Measurements from ENCODE around the gene PTPN13.

Gene PTPN13

DNA sequence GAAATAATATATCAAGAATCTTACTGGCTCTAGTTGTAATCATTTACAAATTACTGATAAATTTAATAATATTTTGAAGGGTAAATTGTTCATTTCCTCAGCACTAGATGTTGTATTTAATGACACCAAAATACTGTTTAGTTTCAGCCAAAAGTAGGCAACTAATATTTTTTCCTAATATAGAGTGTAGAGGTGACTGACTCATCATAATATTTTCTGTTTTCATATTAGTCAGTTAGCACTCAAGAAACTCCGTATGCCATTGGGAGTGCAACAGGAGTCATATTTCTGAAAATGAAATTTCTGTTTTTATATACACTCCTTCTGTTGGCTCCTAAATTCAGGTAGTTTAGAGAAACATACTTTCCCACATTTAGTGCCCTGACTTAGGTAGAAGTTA lies 36.6 kb upstream of the PTPN13 start:
- TF ChIP-seq, protein P1, sequence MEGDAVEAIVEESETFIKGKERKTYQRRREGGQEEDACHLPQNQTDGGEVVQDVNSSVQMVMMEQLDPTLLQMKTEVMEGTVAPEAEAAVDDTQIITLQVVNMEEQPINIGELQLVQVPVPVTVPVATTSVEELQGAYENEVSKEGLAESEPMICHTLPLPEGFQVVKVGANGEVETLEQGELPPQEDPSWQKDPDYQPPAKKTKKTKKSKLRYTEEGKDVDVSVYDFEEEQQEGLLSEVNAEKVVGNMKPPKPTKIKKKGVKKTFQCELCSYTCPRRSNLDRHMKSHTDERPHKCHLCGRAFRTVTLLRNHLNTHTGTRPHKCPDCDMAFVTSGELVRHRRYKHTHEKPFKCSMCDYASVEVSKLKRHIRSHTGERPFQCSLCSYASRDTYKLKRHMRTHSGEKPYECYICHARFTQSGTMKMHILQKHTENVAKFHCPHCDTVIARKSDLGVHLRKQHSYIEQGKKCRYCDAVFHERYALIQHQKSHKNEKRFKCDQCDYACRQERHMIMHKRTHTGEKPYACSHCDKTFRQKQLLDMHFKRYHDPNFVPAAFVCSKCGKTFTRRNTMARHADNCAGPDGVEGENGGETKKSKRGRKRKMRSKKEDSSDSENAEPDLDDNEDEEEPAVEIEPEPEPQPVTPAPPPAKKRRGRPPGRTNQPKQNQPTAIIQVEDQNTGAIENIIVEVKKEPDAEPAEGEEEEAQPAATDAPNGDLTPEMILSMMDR (IDR thresholded peaks at IDR 0.05; ENCODE audit: control insufficient read depth, insufficient read depth, low read depth, low read length, missing control alignments): no peak
- no peak overlapping the region for H3K4me3 ChIP-seq (ENCODE audit: control insufficient read depth, low read depth, low read length)
- DNase-seq (ENCODE audit: low read depth): no peak

DNA sequence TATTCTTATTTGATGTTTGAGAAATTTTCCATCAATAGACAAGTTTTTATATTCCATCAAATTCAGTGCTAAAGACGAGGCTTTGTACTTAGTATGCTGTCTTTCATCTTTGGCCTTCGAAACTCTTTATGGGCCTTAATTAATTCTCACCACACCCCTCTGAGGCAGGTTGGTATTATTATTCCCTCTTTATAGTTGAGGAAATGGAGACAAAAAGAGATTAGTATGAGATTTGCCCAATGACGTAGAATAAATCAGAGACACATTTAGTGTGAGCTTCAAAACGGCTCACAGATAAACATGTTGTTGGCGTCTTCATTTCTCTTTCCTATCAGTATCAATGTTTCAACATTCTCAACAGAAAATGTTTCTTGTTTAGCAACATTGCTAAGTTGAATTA lies 35.9 kb upstream of the PTPN13 start:
- DNase-seq (ENCODE audit: low read depth): no peak
- TF ChIP-seq, protein P1 (IDR thresholded peaks at IDR 0.05; ENCODE audit: control insufficient read depth, insufficient read depth, low read depth, low read length, missing control alignments): no peak
- no peak overlapping the region for H3K4me3 ChIP-seq (ENCODE audit: control insufficient read depth, low read depth, low read length)

DNA sequence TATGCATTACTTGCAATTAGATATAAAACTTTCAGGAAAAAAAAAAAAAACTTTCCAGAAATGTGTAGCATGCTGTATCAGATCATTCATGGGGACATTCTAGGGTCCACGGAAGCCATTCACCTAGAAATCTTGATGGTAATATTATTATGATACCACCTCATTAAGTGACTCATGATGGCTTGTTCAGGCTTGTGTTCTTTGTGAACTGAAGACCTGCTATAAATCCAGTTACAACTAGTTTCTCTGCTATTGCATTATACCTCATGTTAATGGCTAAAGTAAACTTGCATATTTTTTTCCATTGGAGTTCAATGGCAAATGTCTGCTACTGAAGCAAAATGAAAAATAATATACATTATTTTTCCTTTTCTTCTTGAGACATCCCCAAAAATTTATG lies 35.3 kb upstream of the PTPN13 start:
- TF ChIP-seq, protein P1 (IDR thresholded peaks at IDR 0.05; ENCODE audit: control insufficient read depth, insufficient read depth, low read depth, low read length, missing control alignments): no peak
- DNase-seq (ENCODE audit: low read depth): no peak
- H3K4me3 ChIP-seq (ENCODE audit: control insufficient read depth, low read depth, low read length): no peak overlapping the region

DNA sequence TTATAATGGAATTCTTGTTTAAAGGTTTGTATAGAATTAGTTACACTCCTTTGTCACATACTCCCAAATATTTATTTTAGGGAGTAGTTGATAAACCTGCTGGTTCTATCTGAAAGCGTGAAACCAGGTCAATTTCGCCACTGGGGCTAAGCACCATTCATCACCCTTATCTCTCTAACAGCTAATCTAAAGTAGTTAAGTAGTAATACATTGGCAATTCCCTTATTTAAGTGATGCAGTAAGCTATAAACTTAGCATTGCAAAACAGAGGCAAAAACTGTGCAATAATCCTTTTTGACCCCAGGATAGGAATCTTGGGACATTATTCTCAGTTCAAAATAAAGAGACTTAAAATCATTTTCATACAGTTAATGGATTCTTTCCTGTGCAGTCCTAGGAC lies 33.7 kb upstream of the PTPN13 start:
- no peak for DNase-seq (ENCODE audit: low read depth)
- TF ChIP-seq, protein P1 (IDR thresholded peaks at IDR 0.05; ENCODE audit: control insufficient read depth, insufficient read depth, low read depth, low read length, missing control alignments): no peak
- no peak overlapping the region for H3K4me3 ChIP-seq (ENCODE audit: control insufficient read depth, low read depth, low read length)

DNA sequence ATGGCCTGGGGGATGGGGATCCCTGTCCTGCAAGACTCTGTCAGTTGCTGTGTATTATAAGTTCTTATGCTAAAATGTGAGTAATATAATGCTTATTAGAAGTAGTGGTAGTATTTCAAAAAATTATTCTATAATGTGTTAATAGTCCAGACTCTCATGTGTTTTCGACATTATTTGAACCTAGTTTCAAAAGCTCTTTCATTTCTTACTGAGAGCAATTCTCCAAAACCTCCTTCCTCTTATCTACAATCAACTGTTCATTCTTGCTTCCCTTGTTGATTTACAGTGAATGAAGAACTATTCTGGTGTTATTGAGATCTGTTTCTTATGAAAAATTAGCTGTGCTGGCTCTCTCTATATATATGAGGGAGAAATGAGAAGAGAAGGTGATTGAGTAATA lies 32.9 kb upstream of the PTPN13 start:
- TF ChIP-seq, protein P1 (IDR thresholded peaks at IDR 0.05; ENCODE audit: control insufficient read depth, insufficient read depth, low read depth, low read length, missing control alignments): no peak
- H3K4me3 ChIP-seq (ENCODE audit: control insufficient read depth, low read depth, low read length): no peak overlapping the region
- no peak for DNase-seq (ENCODE audit: low read depth)

DNA sequence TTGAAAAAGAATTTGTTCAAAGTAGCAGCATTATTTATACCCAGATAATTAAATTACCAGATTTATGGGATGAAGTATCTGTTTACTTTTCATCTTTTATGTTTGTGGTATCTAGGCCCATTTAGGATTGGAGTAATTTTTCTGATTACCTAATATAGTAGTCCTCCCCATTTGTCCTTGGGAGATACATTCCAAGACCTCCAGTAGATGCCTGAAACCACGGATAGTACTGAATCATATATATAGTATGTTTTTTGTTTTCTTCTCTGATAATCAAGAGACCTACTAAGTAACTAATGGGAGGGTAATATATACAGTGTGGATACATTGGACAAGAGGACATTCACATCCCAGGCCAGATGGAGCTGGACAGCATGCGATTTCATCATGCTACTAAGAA lies 30.7 kb upstream of the PTPN13 start:
- H3K4me3 ChIP-seq (ENCODE audit: control insufficient read depth, low read depth, low read length): no peak overlapping the region
- TF ChIP-seq, protein P1 (IDR thresholded peaks at IDR 0.05; ENCODE audit: control insufficient read depth, insufficient read depth, low read depth, low read length, missing control alignments): no peak
- no peak for DNase-seq (ENCODE audit: low read depth)

DNA sequence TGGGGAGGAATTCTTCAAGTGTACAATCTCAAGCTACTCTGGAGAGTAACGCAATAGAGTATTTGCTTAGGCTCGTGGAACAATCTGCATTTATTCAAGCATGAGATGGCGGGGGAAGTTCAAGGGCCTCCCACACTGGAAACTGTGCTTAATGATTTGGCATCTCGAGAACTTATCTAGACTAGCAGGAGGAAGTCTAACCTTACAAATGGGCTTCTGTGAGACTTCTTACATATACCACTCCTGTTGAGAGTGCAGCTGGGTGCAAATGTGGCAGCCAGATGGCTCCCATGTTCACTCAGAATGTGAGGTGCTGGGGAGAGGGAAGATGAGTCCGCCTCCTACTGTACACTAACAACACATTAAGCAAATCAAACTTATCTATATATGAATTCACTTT lies 29.3 kb upstream of the PTPN13 start:
- DNase-seq (ENCODE audit: low read depth): no peak
- TF ChIP-seq, protein P1 (IDR thresholded peaks at IDR 0.05; ENCODE audit: control insufficient read depth, insufficient read depth, low read depth, low read length, missing control alignments): no peak
- H3K4me3 ChIP-seq (ENCODE audit: control insufficient read depth, low read depth, low read length): no peak overlapping the region
